ENCODE measurements around the gene PUDP.
A peak's percentile ranks its signal among the peaks of the same experiment; 100 is the strongest.
"Not testable (repeated sequence)": the region's sequence is repeated elsewhere in the genome, so short reads cannot be mapped to it uniquely, and the experiment has no call there.

Gene PUDP

GRCh38 chrX:7109049-7109531 lies 38.9 kb downstream of the PUDP start:
- no peak for DNase-seq

GRCh38 chrX:7108030-7108429 lies 39.9 kb downstream of the PUDP start:
- no peak for DNase-seq

- DNase-seq = no peak
These were observed 41.3 kb downstream of the PUDP start for GRCh38 chrX:7106649-7107048.

GRCh38 chrX:7102119-7102518 lies 45.8 kb downstream of the PUDP start:
- no peak for DNase-seq

- no peak for DNase-seq
These were observed 47.9 kb downstream of the PUDP start for GRCh38 chrX:7100022-7100421.

GRCh38 chrX:7095657-7096056 lies 52.3 kb downstream of the PUDP start:
- DNase-seq = not testable (repeated sequence)

- no peak for DNase-seq
These were observed 54.6 kb downstream of the PUDP start for GRCh38 chrX:7093305-7093704.

- no peak for DNase-seq
These were observed 55.4 kb downstream of the PUDP start for GRCh38 chrX:7092543-7092942.

GRCh38 chrX:7091923-7092322 lies 56.0 kb downstream of the PUDP start:
- no peak for DNase-seq

- no peak for DNase-seq
These were observed 57.3 kb downstream of the PUDP start for GRCh38 chrX:7090641-7091040.

- no peak for DNase-seq
These were observed 58.9 kb downstream of the PUDP start for GRCh38 chrX:7088968-7089615.

GRCh38 chrX:7086384-7086783 lies 61.6 kb downstream of the PUDP start:
- no peak for DNase-seq

- DNase-seq = no peak
These were observed 62.1 kb downstream of the PUDP start for GRCh38 chrX:7085879-7086278.

- DNase-seq = no peak
These were observed 63.1 kb downstream of the PUDP start for GRCh38 chrX:7084841-7085240.

GRCh38 chrX:7083468-7084396 lies 64.2 kb downstream of the PUDP start:
- peak; percentile 40 for DNase-seq

- DNase-seq = no peak
These were observed 64.9 kb downstream of the PUDP start for GRCh38 chrX:7083021-7083420.

- DNase-seq = no peak
These were observed 65.4 kb downstream of the PUDP start for GRCh38 chrX:7082556-7082955.

- DNase-seq = no peak
These were observed 70.4 kb downstream of the PUDP start for GRCh38 chrX:7077241-7078230.

- no peak for DNase-seq
These were observed 71.7 kb downstream of the PUDP start for GRCh38 chrX:7076245-7076661.

- no peak for DNase-seq
These were observed 73.1 kb downstream of the PUDP start for GRCh38 chrX:7074908-7075204.

- DNase-seq = no peak
These were observed 73.6 kb downstream of the PUDP start for GRCh38 chrX:7074148-7074907.

- DNase-seq = no peak
These were observed 74.6 kb downstream of the PUDP start for GRCh38 chrX:7073336-7073735.
